ENCODE data around the gene ADCY5. TPM values are rescaled to one million over a fixed set of nuclear protein-coding genes. Genes with fewer than 3 reads are reported as not detected.
A peak's percentile ranks its signal among the peaks of the same experiment; 100 is the strongest.

The ADCY5 gene
- total and polyA plus RNA-seq, 2 donors from 2014 or later = 7.1 to 33.6 TPM

- no peak for FAIRE-seq
- intact Hi-C loops (cut with DNase I) = no loop called here
These were observed 48.7 kb downstream of the ADCY5 start for GRCh38 chr3:123400169-123400568.

GRCh38 chr3:123399653-123400052 is 49.2 kb downstream of the ADCY5 start:
- FAIRE-seq = no peak
- Histone ChIP-seq H3K9me3 (ENCODE audit: control insufficient read depth in 2 of 3, insufficient read depth in 1 of 3, low read length in 3 of 3) (no peaks in the 10 kb centered on the region), H3K27ac (ENCODE audit: low read depth in 2 of 2, low read length in 2 of 2) (peak overlapping the region in 1 of 2 donors; percentile 16), H3K9ac (ENCODE audit: low read length in 3 of 3) (no peak overlapping the region), H3K4me3 (ENCODE audit: low read length in 3 of 3) (no peak overlapping the region), H3K36me3 (ENCODE audit: control insufficient read depth in 2 of 3, insufficient read depth in 3 of 3, low read length in 3 of 3) (no peaks in the 10 kb centered on the region), H3K4me1 (ENCODE audit: control insufficient read depth in 2 of 3, insufficient read depth in 2 of 3, low read depth in 1 of 3, low read length in 3 of 3) (peaks cover 0 to 18% (median 4%) of the 10 kb centered on the region in 3 donors), H3K27me3 (ENCODE audit: control insufficient read depth, insufficient read depth, low read length) (no peaks in the 10 kb centered on the region)
- TF ChIP-seq CTCF (IDR thresholded peaks at IDR 0.05; ENCODE audit: borderline replicate concordance, extremely low read depth, insufficient read depth) = no peak
- DNase-seq = no peak
- intact Hi-C loops (cut with DNase I) = no loop called here

More at GRCh38 chr3:123400169-123400568, 48.7 kb downstream of the ADCY5 start:
- Histone ChIP-seq H3K4me1 (ENCODE audit: control insufficient read depth in 2 of 3, insufficient read depth in 2 of 3, low read depth in 1 of 3, low read length in 3 of 3) (peaks cover 0 to 19% (median 0%) of the 10 kb centered on the region in 3 donors), H3K9me3 (ENCODE audit: control insufficient read depth in 2 of 3, insufficient read depth in 1 of 3, low read length in 3 of 3) (no peaks in the 10 kb centered on the region), H3K9ac (ENCODE audit: low read length in 3 of 3) (no peak overlapping the region), H3K27ac (ENCODE audit: low read depth in 2 of 2, low read length in 2 of 2) (no peak overlapping the region), H3K27me3 (ENCODE audit: control insufficient read depth, insufficient read depth, low read length) (no peaks in the 10 kb centered on the region), H3K4me3 (ENCODE audit: low read length in 3 of 3) (no peak overlapping the region), H3K36me3 (ENCODE audit: control insufficient read depth in 2 of 3, insufficient read depth in 3 of 3, low read length in 3 of 3) (no peaks in the 10 kb centered on the region)
- DNase-seq = peak in 1 of 5 donors; percentile 26
- no peak for TF ChIP-seq CTCF (IDR thresholded peaks at IDR 0.05; ENCODE audit: borderline replicate concordance, extremely low read depth, insufficient read depth)

- no peak for TF ChIP-seq CTCF (IDR thresholded peaks at IDR 0.05; ENCODE audit: borderline replicate concordance, extremely low read depth, insufficient read depth)
- H3K27me3 ChIP-seq (ENCODE audit: control insufficient read depth, insufficient read depth, low read length) = no peaks in the 10 kb centered on the region
- H3K4me3 ChIP-seq (ENCODE audit: low read length in 3 of 3) = no peak overlapping the region
- DNase-seq = peak in 1 of 5 donors; percentile 64
- H3K36me3 ChIP-seq (ENCODE audit: control insufficient read depth in 2 of 3, insufficient read depth in 3 of 3, low read length in 3 of 3) = no peaks in the 10 kb centered on the region
- FAIRE-seq = no peak
- no peak overlapping the region for H3K9ac ChIP-seq (ENCODE audit: low read length in 3 of 3)
- H3K27ac ChIP-seq (ENCODE audit: low read depth in 2 of 2, low read length in 2 of 2) = peak overlapping the region in 1 of 2 donors; percentile 36
- intact Hi-C loops (cut with DNase I) = no loop called here
- peaks cover 0 to 16% (median 8%) of the 10 kb centered on the region in 3 donors for H3K4me1 ChIP-seq (ENCODE audit: control insufficient read depth in 2 of 3, insufficient read depth in 2 of 3, low read depth in 1 of 3, low read length in 3 of 3)
- no peaks in the 10 kb centered on the region for H3K9me3 ChIP-seq (ENCODE audit: control insufficient read depth in 2 of 3, insufficient read depth in 1 of 3, low read length in 3 of 3)
These were observed 50.7 kb downstream of the ADCY5 start for GRCh38 chr3:123397921-123398785.
